Breast epithelium (tissue), 4 donors: Measurements from ENCODE around the gene UBR3. TPM values are rescaled to one million over a fixed set of nuclear protein-coding genes. Genes with fewer than 3 reads are reported as not detected.

ENCODE experiments used
- DNase-seq, 2 donors: peaks; one replicate each; pipeline ENCODE4 v3.0.0-alpha.2; 2019; ENCODE audit warnings: low spot score in 2 of 2
- H3K27ac ChIP-seq, 2 donors: fragments of 200-600 bp; sonication (generic) in 1 of 2; one replicate each; pipeline ENCODE4 v1.5.1; 2016 to 2019; ENCODE audit warnings: mild to moderate bottlenecking in 1 of 2
- H3K27me3 ChIP-seq, 2 donors: fragments of 200-600 bp; sonication (generic) in 1 of 2; one replicate each; pipeline versions ENCODE4 v1.5.1 to v1.6.0; 2017 to 2019; ENCODE audit warnings: control low read depth in 1 of 2, mild to moderate bottlenecking in 1 of 2
- H3K36me3 ChIP-seq: fragments of 200-600 bp; one replicate; pipeline ENCODE4 v1.5.1; 2019
- H3K4me1 ChIP-seq, 2 donors: fragments of 200-600 bp; sonication (generic); one replicate each; pipeline ENCODE4 v1.5.1; 2016 to 2019; ENCODE audit warnings: control low read depth in 1 of 2
- H3K4me3 ChIP-seq, 3 donors: fragments of 200-600 bp; sonication (generic); 1 replicate in 2 of 3; 2 replicates in 1 of 3; pipeline ENCODE4 v1.5.1; 2016 to 2019; ENCODE audit warnings: mild to moderate bottlenecking in 3 of 3, moderate library complexity in 2 of 3
- H3K9me3 ChIP-seq, 2 donors: fragments of 200-600 bp; sonication (generic) in 1 of 2; one replicate each; pipeline ENCODE4 v1.5.1; 2016 to 2019; ENCODE audit warnings: control low read depth in 1 of 2
- POLR2A ChIP-seq: fragments of 450-650 bp; IDR thresholded peaks from one replicate; pipeline ENCODE4 v1.6.1; 2016; ENCODE audit warnings: antibody characterized with exemption, mild to moderate bottlenecking, moderate library complexity
- POLR2AphosphoS5 ChIP-seq, 3 donors: sonication (generic); formaldehyde crosslinking; IDR thresholded peaks; one replicate each; pipeline ENCODE4 v1.6.1; 2017; ENCODE audit warnings: antibody characterized with exemption in 3 of 3
- intact Hi-C: fragments of 100-400 bp; cut with DNase I; formaldehyde crosslinking; loops from one replicate; pipeline ENCODE4 v1.15.1; 2023; ENCODE audit warnings: low total_unique reads
- total RNA-seq, 3 donors: library from RNA; depleted of rRNA; stranded (reverse); fragments of >200 nt; gene quantifications; one replicate each; pipeline ENCODE4 v1.1.0, GENCODE V29; 2016
- TF ChIP-seq, protein P1 (sequence below), 3 donors: fragments of 450-650 bp; IDR thresholded peaks; one replicate each; pipeline ENCODE4 v1.5.1; 2016 to 2017; ENCODE audit warnings: antibody characterized with exemption in 3 of 3, mild to moderate bottlenecking in 3 of 3, moderate library complexity in 3 of 3

The UBR3 gene, protein sequence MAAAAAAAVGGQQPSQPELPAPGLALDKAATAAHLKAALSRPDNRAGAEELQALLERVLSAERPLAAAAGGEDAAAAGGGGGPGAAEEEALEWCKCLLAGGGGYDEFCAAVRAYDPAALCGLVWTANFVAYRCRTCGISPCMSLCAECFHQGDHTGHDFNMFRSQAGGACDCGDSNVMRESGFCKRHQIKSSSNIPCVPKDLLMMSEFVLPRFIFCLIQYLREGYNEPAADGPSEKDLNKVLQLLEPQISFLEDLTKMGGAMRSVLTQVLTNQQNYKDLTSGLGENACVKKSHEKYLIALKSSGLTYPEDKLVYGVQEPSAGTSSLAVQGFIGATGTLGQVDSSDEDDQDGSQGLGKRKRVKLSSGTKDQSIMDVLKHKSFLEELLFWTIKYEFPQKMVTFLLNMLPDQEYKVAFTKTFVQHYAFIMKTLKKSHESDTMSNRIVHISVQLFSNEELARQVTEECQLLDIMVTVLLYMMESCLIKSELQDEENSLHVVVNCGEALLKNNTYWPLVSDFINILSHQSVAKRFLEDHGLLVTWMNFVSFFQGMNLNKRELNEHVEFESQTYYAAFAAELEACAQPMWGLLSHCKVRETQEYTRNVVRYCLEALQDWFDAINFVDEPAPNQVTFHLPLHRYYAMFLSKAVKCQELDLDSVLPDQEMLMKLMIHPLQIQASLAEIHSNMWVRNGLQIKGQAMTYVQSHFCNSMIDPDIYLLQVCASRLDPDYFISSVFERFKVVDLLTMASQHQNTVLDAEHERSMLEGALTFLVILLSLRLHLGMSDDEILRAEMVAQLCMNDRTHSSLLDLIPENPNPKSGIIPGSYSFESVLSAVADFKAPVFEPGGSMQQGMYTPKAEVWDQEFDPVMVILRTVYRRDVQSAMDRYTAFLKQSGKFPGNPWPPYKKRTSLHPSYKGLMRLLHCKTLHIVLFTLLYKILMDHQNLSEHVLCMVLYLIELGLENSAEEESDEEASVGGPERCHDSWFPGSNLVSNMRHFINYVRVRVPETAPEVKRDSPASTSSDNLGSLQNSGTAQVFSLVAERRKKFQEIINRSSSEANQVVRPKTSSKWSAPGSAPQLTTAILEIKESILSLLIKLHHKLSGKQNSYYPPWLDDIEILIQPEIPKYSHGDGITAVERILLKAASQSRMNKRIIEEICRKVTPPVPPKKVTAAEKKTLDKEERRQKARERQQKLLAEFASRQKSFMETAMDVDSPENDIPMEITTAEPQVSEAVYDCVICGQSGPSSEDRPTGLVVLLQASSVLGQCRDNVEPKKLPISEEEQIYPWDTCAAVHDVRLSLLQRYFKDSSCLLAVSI (N-terminal part only)
- 100 to 1,000 TPM in 2 of 3 donors, 10 to 100 TPM in 1; 75.7 to 110 (median 108) TPM for total RNA-seq

DNA sequence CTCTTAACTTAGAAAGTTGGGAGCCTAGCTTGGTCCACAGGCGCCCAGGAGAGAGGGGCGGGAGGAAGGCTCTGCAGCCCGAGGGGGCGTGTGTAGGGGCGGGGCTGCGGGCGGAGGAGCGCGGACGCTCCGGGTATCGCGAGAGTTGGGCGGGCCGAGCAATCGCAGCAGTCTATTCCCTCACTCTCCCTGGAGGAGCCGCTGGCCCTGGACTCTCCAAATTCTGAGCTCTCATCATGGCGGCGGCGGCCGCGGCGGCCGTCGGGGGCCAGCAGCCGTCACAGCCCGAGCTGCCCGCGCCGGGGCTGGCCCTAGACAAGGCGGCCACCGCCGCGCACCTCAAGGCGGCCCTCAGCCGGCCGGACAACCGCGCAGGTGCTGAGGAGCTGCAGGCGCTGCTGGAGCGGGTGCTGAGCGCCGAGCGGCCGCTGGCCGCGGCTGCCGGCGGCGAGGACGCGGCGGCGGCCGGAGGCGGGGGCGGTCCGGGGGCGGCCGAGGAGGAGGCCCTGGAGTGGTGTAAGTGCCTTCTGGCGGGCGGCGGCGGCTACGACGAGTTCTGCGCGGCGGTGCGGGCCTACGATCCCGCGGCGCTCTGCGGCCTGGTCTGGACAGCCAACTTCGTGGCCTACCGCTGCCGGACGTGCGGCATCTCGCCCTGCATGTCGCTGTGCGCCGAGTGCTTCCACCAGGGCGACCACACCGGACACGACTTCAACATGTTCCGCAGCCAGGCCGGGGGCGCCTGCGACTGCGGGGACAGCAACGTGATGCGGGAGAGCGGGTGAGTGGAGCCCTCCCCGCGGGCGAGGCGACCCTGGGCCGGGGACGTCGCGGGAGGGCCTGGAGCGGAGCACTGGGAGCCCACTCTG is at the start of gene UBR3:
UBR3 (plus strand) TSS at position 183 of the 869 bp plus-strand sequence; CDS start at position 237, 54 bp downstream.
- Histone ChIP-seq H3K9me3 (no peaks in the 10 kb centered on the region), H3K4me3 (peak within 1 kb of the TSS; percentile 81 to 95 (median 89)), H3K4me1 (peaks cover 0 to 12% of the 10 kb centered on the region in 2 donors), H3K27me3 (no peaks in the 10 kb centered on the region), H3K27ac (peak within 1 kb of the TSS; percentile 88 to 94), H3K36me3 (no peaks in the 10 kb centered on the region)
- intact Hi-C loops, result no loop called here
- DNase-seq, result peak; percentile 88 to 92
- TF ChIP-seq POLR2AphosphoS5 (IDR thresholded peaks at IDR 0.05) (peak; percentile 12 to 73 (median 12)), POLR2A (no peak)
- TF ChIP-seq, protein P1, sequence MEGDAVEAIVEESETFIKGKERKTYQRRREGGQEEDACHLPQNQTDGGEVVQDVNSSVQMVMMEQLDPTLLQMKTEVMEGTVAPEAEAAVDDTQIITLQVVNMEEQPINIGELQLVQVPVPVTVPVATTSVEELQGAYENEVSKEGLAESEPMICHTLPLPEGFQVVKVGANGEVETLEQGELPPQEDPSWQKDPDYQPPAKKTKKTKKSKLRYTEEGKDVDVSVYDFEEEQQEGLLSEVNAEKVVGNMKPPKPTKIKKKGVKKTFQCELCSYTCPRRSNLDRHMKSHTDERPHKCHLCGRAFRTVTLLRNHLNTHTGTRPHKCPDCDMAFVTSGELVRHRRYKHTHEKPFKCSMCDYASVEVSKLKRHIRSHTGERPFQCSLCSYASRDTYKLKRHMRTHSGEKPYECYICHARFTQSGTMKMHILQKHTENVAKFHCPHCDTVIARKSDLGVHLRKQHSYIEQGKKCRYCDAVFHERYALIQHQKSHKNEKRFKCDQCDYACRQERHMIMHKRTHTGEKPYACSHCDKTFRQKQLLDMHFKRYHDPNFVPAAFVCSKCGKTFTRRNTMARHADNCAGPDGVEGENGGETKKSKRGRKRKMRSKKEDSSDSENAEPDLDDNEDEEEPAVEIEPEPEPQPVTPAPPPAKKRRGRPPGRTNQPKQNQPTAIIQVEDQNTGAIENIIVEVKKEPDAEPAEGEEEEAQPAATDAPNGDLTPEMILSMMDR (IDR thresholded peaks at IDR 0.05), result no peak

DNA sequence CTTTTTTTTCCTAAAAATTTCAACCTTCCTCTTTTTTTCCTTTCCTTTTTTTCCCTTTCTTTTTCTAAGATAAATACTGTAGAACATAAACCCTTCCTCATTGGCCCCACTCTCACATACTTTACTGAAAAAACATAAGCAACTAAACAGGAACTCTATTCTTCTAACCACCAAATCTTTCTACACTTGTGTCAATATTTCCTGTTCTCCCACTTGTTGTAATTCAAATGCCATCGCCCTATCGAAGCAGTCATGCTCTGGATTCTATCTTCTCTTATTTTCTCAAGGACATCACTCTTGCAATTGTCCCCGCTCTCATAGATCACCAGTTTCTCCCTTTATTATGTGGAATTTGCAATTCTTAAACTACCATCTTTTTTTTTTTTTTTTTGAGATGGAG is 48.8 kb upstream of the UBR3 start:
- Histone ChIP-seq H3K9me3 (no peaks in the 10 kb centered on the region), H3K4me3 (no peak overlapping the region), H3K36me3 (no peaks in the 10 kb centered on the region), H3K27me3 (no peaks in the 10 kb centered on the region), H3K27ac (no peak overlapping the region), H3K4me1 (no peaks in the 10 kb centered on the region)
- intact Hi-C loops, result no loop called here
- TF ChIP-seq POLR2A (no peak), POLR2AphosphoS5 (IDR thresholded peaks at IDR 0.05) (no peak)
- TF ChIP-seq, protein P1 (IDR thresholded peaks at IDR 0.05), result no peak
- no peak for DNase-seq

DNA sequence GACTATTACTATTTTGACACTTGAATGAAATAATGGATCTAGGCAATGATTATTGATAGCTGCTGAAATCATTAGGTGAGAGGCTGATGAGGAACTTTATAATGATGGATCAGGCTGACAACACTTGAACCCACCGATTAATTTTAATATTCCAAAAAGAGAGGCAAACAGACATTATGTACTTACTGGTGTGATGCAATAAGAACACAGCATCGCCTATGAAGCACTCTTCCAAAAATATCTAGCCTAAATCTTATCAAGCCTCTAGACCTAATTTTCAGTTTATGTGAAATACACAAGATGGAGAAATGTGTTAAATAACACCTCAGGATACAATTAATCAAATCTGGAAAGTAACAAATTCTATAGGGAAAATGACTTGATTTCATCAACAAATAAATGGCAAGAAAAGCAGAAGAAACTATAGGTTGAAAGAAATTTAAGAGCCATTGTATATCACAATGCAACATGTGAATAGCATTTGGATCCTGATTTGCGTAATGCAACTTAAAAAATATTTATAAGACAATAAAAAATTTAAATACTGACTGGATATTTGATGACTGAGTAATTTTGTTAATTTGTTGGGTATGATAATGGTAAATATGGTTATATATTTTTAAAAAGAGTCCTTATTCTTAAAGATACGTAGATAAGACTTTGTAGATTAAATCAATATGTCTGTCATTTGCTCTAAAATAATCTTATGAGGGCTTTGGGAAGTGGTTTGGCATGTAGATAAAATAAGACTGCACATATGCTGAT is 45.8 kb upstream of the UBR3 start:
- TF ChIP-seq POLR2A, result no peak
- no peak for TF ChIP-seq POLR2AphosphoS5 (IDR thresholded peaks at IDR 0.05)
- TF ChIP-seq, protein P1 (IDR thresholded peaks at IDR 0.05), result no peak
- no peak overlapping the region for H3K4me3 ChIP-seq
- intact Hi-C loops, result no loop called here

DNA sequence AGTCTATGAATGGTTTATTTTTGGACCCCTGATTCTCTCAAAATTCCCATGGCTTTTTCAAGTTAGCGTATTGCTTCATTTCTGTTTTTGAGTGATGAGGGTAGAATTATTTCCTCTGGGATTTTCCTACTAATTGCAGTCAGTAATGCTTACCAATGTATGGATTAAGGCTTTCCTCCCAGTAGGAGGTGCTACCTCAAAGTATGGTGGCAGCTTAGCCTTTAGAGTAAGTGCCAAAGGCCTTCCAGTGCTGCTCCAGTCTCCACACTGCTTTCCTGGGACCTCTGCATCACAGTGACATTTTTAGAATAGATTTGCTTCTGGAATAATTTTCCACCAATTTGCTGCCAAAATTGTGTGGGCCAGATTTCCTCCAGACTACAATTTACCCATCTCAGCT is 44.7 kb upstream of the UBR3 start:
- Histone ChIP-seq H3K27me3 (no peaks in the 10 kb centered on the region), H3K27ac (no peak overlapping the region), H3K4me3 (no peak overlapping the region), H3K4me1 (no peaks in the 10 kb centered on the region), H3K9me3 (no peaks in the 10 kb centered on the region), H3K36me3 (no peaks in the 10 kb centered on the region)
- TF ChIP-seq POLR2AphosphoS5 (IDR thresholded peaks at IDR 0.05) (no peak), POLR2A (no peak)
- TF ChIP-seq, protein P1 (IDR thresholded peaks at IDR 0.05), result no peak
- no peak for DNase-seq
- intact Hi-C loops, result no loop called here

More for the DNA sequence above, 45.8 kb upstream of the UBR3 start:
- no peaks in the 10 kb centered on the region for H3K36me3 ChIP-seq
- H3K9me3 ChIP-seq, result no peaks in the 10 kb centered on the region
- H3K27me3 ChIP-seq, result no peaks in the 10 kb centered on the region
- H3K27ac ChIP-seq, result no peak overlapping the region
- DNase-seq, result no peak
- no peaks in the 10 kb centered on the region for H3K4me1 ChIP-seq
